Fibroblast of skin of back (primary cell): ENCODE data around the gene LRRN2.
A peak's percentile ranks its signal among the peaks of the same experiment; 100 is the strongest.

Experiments
- DNase-seq: peaks from one replicate; pipeline ENCODE4 v3.0.0-alpha.2; 2013

LRRN2 gene

DNA sequence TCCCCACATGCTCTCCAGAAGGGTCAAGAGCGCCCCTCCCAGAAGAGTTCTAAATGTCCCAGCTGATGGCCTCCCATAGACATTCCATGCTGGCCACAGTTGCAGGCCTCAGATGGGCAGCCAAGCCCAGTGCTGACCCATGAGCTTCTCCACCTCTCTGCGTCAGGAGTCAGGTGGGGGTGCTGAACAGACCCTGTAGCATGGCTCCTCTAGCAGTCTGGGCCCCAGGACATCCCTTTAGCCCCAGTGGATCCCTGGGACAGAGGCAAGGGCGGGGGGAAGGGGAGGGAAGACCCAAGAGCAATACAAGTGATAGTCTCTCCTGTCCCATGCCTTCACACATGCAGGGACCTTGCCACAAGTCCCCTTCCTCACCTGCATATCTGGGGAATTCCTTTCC lies 56.7 kb downstream of the LRRN2 start:
- DNase-seq: no peak

DNA sequence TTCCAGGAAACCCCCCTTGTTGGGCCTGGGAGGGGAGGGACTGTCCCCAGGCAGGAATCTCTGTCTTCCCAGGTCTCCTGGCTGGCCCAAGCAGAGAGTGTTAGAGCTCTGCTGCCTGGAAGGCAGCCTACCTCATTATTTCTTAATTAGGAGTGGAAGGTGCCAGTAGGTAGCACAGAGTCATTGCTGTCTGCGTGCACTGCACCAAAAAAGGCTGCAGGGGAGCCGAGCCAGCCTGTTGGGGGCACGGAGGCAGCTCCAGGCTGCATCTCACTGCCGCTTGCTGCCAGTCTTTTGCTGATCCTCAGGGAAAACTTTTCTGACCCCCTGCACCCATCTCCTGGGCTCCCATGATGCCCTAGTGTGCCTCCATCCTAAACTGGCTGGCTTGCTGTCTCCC lies 58.1 kb downstream of the LRRN2 start:
- no peak for DNase-seq

DNA sequence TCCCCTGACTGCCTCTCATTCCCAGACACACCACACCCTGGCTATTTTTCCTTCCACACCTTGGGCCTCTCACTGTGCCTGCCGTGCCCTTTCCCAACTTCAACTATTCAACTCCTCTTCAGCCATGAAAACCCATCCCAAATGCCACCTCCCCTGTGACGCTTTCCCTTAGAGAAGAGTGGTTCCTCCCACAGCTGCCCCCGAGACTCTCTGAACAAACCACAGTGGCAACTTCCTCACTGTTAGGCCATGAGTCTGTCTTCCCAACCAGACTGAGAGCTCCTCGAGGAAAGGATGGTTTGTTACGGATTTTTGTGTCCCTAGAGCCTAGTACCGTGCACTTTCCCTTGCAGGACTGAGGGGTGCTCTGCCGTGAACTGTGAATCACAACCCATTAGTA lies 59.2 kb downstream of the LRRN2 start:
- no peak for DNase-seq

DNA sequence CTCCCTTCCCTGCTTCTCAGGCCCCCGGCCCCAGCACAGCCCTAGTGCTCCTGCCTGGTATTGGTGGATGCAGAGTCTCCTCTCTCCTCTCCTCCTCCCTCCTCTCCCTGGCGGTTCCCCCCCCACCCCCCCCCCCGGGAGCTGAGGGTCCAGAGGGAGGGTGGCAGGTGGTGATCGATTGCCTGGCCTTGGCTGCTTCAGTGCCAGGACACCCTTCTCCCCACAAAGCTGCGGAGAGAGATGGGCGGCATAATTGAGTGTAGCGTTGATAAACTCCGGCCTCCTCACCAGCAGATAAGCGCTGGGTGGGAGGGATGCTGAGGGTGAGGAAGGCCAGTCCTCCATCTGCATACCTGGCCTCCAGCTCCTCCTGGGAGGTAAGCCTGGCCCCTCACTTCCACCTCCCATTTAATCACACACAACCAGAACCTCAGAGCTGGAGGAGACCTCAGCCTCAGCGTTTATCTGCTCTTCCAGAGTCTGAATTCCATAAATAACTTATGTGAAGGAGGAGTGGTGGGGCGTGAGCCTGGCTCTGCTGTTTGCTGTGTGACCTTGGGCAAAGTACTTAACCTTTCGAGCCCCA lies 60.8 kb downstream of the LRRN2 start:
- DNase-seq: no peak

DNA sequence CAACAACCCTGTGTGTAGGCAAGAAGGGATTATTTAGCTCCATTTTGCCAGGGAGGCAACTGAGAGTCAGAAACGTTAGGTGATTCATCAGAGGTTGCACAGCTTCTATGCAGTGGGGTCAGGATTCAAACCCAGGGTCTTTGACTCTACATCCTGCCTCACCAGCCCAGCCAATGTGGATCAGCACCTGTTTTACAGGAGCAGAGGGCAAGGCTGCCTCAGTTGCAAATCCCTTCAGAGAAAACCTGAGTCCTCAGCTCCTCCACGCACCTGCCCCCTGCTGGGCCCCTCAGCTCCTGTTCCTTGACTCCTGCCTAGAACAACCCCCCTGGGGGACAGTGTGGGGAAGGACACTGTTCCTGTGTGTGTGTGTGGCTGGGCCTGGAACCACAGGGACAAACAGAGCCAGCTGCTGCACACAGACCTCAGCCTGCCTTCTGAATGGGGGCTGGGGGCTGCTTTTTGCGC lies 61.6 kb downstream of the LRRN2 start:
- peak; percentile 8 for DNase-seq

DNA sequence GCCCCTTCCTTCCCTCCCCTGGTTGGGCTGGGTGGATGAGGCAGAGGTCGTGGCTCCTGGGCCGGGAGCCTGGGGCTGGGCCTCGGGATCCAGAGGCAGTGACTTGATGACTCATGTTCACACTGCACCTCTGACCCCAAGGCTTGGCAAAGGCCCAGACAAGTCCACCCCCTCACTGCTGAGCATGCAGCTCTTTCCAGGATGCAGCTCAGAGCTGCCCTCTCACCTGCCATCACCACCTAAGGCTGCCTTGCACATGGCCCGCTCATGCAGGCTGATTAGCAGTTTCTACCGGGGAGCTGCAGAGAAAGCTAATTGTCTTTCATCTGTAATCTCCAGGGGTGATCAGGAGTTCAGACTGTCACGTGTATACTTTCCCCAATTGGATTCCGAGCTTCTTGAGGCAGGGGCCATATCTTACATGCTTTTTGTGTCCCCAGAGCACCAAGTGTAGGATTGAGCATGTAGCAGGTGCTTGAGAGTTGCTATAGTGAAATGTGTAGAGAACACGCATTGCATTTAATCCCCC lies 62.1 kb downstream of the LRRN2 start:
- DNase-seq: peak; percentile 5

DNA sequence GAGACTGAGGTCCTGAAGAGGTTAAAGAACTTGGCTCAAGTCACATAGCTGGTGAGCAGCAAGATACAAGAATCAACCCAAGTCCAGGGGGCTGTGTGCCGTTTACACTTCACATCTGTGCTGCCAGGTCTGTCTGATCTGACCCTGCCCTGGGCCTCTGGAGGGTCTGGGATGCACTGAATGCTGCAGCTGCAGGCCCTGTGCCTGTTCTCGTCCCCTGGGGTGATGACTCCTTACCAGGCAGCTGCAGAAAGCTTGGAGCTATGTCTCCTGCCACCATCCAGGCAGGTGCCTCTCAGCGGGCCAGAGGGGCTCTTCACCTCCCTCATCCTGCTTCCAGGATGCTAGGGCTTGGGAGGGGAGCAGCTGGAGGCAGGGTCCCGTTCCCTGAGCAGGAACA lies 63.5 kb downstream of the LRRN2 start:
- no peak for DNase-seq

DNA sequence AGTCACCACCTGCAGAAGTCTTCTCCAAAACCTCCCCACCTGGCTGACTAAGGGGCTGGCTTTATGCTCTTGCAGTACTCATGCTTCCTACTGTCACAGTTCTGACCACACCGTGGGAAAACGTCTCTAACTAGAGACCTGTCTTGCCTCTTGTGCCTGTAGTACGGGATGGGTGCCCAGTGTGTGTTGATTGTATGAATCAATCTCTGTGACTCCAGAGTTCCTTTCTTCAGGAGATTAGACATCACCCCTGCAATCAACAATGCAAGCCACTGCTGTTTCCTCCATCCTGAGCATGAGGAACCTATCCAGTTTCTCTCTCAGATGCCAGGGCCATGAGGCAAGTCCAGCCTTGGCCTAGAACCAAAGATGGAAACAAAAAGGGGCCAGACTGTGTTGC lies 64.1 kb downstream of the LRRN2 start:
- DNase-seq: no peak

DNA sequence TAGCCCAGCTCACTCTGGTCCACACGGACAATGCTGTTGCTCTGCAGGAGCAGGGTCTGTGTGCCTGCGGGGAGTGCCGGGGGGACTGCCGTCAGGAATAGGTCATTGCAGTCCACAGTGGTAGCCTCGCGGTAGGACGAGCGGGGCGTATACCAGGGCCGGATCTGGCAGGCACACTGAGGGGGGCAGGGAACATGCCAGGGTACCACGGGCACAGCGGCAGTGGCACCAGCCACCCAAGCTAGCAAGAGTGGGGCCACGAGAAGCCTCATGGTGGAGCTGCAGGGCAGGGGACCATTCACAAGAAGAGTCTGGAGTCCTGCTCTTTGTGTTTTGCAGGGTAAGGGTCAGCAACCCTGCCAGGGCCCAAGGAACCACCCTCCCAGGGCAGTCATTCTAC lies 65.8 kb downstream of the LRRN2 start:
- DNase-seq: no peak

DNA sequence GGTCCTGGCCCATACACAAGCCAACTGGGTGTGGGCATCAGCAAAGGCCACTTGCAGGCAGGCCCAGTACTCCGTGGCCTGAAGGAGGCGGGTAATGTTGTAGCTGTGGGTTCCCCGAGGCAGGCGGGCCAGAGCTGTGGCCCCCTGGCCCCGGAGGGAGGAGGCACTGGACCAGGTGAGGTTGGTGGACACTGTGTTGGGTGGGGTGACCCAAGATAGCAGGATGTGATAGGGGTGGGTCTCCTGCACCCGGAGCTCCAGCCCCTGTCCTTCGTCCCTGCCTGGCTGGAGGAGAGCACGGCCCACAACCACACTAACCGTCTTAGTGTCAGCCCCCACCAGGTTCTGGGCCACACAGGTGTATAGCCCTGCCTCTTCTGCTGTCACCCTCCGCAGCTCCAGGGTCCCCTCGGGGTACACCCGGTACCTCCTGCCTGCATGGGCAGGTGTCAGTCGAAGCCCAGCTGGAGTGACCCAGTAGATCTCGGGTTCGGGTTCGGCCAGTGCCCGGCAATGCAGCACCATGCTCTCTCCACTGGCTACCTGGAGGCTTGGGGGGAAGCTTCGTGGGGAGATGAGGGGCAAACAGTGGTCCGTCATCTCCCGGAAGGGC lies 67.3 kb downstream of the LRRN2 start:
- no peak for DNase-seq

DNA sequence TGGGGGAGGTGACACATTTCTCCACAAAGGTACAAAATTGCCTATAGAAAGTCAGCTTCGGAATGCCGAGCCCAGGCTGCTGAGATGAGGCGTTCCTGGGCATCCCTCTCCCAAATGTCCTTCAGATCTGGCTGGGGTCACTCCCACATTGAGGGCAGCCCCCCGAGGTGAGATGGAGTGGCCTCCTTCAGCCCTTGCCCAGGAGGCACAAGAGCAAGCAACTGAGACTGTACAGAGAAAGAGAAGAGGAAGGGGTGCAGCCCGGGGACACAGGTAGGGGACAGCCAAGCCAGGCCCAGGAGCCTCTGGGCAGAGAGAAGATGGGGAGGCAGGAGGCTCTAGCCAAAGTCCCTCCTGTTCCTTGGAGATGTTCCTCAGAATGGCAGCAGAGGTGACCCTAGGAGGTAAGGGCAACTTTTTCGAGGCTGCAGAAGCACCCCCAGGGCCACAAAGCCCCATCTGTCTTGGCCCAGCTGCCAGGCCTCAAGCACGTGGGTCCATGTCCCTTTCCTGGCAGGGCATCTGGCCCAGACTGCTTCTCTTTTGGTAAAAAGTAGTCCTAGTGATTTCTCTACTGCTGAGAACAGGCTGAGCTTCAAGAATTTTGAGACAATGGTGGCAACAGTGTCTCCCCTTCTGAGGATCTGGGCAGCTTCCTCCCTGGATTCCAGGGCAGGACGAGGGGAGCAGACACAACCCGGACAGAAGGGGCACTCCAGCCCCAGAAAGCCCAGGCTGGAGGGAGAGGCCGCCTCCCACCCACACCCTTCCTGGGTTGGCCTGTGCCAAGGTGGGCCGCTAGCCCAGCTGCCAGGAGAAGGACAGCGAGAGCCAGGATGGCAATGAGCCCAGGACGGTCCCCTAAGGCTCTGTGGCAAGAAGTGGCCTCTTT lies 68.0 kb downstream of the LRRN2 start:
- DNase-seq: no peak

DNA sequence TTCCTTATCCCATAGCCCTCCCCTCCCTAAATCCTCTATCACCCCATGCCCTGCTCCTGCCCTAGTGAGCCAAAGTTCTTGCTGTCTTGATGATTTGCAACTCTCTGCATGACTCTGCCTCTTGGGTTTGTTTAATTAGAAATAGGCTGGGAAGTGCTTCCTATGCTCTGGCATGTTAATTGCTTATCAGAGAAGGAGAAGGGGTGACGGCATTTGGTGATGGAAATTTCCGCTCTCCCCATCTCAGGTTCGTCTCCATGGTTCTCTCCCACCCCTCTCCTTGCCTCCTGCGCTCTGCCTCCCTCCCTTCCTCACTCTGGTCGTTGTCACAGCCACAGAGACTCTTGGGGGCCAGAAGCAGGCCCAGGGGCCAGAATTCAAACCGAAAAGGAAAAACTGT lies 68.9 kb downstream of the LRRN2 start:
- DNase-seq: no peak

DNA sequence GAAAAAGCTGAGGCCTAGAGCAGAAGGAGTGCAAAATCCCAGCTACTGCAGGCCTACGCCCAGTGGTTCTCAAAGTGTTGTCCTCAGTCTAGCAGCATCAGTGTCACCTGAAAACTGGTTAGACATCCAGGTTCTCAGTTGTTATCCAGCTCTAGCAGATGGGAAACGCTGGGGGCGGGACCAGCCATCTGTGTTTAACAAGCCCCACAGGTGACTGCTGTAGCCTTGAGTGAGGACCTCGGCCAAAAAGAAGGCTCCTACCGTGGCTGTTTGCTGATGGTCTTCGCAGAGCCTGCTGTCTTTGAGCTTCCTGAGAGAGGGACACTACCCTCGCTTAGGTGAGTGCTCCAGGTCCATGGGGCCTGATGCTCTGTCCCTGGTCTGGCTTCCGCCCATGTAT lies 69.7 kb downstream of the LRRN2 start:
- no peak for DNase-seq

DNA sequence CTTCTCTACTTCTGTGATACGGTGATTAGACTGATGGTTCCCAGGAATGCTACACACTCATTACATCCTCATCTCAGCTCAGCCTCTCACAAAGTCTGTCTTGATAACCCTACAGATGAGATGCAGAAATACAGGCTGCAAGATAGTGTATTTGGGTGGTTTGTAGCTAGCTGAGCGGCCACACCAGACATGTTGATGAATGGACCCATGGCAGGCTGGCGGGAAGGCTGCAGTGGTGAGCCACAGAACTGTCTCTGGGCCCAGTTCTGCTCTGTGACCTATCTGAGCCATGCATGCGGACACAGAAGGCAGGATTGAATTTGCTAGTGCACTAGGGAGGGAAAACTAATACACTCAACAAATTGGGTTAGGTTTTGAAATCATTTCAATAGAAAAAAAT lies 71.9 kb downstream of the LRRN2 start:
- DNase-seq: no peak

DNA sequence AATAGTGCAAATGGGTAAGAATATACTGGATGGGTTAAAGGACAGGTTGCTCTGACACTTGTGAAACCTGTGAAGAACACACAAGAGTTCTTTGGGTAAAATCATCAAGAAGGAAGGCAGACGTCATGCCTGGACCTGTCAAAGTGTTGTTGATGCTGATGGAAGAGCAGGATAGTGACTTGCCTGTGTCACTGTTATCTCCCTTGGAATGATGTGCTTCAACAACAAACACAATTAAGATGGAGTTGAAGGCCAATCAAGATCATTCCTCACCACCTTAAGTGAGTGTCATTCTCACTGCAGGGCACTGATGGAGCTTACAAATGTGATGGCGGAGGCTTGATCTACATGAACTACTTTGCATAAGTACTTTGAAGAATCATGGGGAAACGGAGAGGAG lies 73.2 kb downstream of the LRRN2 start:
- DNase-seq: no peak

DNA sequence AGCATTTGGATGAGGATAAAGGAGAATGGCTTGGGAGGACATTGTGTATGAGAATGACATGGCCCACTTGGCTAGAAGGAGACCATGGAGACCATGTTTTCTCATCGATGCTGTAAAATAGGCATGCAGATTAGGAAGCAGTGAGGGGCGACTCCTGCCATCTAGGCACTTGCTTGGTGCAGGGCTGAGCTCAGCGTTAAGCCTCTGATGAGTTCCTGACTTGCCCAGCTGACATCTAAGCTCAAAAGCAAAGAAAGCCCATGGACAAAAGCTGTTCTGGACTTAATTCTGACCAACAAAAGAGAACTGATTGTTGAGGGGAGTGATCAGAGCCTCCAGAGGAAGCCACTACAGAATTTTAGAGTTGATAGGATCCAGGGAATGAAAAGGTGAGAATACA lies 74.5 kb downstream of the LRRN2 start:
- no peak for DNase-seq

DNA sequence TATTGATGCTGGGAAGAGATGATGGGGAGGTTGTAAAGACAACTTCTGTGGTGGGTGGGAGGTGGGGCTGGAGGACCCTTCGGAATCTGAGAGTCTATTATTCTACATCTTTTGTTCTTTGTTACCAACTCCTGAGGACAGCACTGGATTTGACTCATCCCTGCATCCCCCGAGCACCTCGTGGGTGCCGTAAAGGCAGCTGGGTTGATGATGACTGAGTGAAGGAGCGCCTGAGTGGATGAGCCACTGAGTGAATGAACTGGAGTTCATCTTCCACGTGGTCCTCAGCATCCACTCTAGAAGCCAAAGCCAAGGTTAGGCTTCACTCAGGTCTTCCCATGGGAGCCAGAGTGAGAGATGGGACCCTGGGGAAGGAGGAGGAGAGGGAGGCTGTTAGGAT lies 77.6 kb downstream of the LRRN2 start:
- no peak for DNase-seq

DNA sequence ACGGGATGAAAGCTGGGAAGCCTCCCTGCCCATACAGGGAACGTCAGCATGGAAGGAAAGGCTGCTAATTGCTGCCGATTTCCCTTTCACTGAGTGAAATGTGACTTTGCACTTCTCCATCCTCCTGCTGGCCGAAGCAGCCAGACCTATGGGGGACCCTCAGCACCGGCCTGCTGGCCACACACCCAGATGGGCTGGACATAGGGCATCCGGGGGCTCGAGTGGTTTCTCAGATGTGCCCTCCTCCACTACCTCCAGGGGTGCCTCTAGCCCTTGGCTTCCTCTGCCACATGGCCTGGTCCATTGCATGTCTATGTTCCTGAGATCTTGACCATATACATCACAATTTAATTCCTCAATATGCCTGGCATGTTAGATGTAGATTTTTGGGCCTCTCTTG lies 79.7 kb downstream of the LRRN2 start:
- DNase-seq: no peak

DNA sequence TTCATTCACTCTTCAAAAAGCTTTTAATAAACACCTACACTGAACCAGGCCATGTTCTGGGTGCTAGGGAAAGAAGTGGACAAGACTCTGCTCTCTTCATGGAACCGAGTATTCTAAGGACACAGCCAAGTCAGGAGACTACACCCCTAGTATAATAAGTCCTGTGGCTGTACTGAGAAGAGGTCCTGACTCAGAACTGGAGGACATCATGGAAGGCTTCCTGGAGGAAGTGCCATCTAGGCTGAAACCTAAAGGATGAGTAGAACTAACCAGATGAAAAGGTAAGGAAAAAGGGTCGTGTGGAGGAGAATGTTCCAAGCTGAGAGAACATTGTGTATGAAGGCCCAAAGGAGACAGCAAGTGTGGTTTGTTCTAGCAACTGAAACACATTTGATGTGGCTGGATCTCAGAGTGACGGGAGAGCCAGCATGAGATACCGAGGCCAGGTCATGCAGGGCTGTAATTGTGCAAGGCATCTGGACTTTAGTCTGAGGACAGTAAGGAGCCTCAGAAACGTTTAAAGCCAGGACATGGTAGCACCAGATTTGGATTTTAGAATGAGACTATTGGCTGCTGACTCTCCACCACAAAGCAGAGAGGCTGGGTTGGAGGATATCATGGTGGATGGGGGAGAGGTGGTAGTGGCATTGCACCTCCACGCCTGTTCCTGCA lies 82.5 kb downstream of the LRRN2 start:
- no peak for DNase-seq

DNA sequence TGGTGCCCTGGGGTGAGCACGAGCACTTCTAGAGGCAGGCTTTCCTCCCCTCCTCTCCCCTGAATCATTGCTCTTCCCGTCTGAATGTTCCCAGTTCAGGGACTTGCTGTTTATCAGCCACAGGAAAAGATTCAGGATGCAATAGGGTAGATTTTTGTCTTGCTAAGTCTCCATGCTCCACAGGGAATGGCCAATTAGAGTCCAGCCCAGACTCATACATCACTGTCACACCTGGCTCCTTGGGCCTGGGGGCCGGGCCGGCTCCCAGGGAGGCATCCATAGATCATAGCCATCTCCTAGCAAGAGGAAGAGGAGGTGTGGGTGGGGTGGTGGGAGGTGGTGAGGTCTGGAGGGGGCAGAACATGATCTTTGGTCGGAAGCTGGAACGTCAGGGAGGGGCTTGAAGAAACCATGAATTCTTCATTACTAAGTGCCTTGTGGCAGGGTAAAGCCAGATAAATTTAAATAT lies 83.4 kb downstream of the LRRN2 start:
- DNase-seq: no peak

DNA sequence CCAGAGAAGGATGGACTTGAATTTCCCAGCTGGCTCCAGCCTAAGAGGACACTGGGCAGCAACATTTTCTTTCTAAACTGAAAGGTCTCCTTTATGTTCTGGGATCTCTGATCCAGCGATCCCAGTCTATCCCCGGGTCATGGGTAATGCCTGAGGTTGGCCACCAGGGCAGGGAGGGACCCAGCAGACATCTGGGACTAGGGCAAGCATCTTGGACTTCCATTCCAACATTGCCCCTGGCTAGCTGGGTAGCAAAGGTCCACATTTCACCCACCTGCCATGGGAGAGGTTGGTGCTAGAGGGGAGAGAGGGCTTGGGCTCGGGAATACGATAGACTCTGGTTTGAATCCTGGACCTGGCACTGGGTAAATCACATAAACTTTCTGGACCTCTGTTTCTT lies 84.6 kb downstream of the LRRN2 start:
- DNase-seq: no peak

DNA sequence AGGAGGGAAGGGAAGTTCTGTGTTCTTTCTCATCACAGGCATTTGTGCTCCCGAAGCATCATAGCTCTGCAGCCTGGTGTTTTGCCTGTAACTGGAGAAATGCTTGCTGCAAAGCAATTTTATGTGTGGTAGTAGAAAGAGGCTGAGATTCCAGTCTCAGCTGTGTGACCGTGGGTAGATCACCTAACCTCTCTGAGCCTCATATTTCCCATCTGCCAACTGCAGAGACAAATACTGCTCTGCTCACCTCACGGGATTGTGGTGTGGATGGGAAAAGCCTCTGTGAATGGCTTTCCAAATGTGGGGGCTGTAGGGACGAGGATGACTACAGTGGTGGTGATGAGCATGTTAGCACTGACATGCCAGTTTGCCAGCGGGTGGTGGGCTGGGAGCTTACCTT lies 85.3 kb downstream of the LRRN2 start:
- no peak for DNase-seq

DNA sequence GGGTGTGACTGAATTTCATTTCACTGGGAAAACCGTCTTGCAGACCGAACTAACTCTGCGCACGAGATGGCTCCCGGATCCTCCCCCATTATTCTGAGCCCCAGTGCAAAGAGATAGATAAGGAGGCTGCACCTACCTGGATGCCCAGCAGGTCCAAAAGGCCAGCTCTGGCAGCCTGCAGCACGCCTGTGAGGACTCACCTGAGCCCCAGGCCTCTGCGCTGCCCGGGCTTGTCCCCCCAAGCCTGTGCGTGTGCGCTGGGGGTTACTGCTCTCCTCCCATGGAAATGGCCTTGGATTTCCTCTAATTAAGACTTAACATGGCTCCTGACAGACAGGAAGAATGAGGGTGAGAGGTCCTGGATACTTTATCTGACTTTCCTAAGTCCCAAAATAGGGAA lies 85.9 kb downstream of the LRRN2 start:
- no peak for DNase-seq
